ENCODE measurements around the gene FAIM. TPM values are rescaled to one million over a fixed set of nuclear protein-coding genes. Genes with fewer than 3 reads are reported as not detected.

FAIM gene
- total RNA-seq (2014; rRNA removed; shearing (Covaris generic)) = 9.1 and 12.0 TPM in 2 replicates
- 29.2 and 29.7 TPM in 2 replicates for polyA plus RNA-seq (2016; fragmentation: Nextera tagmentation; extraction: Ambion mirVana)
- long read RNA-seq, transcript FAIM-204 (5 exons, 946 nt) = major isoform, 6 of 7 reads
- long read RNA-seq, partial matches to known transcripts = 0 of 7 reads
- long read RNA-seq, other reads (novel, unspliced or antisense) = 0 of 7 reads

- Mint-ChIP-seq H3K9me3 (peaks cover 12% of the 10 kb centered on the region), H3K4me3 (peak within 1 kb of the TSS; percentile 86), H3K27ac (peak within 1 kb of the TSS; percentile 34), H3K36me3 (ENCODE audit: low read depth) (peaks cover 8% of the 10 kb centered on the region), H3K27me3 (ENCODE audit: insufficient read depth, low read depth, poor library complexity) (peaks cover 21% of the 10 kb centered on the region), H3K4me1 (peaks cover 12% of the 10 kb centered on the region)
- Histone ChIP-seq H3K9me2 (ENCODE audit: insufficient read depth) (no peaks in the 10 kb centered on the region), H3K4me2 (peak within 1 kb of the TSS; percentile 87), H3K27ac (ENCODE audit: low read depth) (no peak within 1 kb of the TSS), H3K4me3 (peak within 1 kb of the TSS; percentile 82), H3K27me3 (ENCODE audit: insufficient read depth) (peaks cover 6% of the 10 kb centered on the region), H4K20me1 (replicated peaks; ENCODE audit: insufficient read depth) (no peaks in the 10 kb centered on the region), H3F3A (replicated peaks; ENCODE audit: low read depth) (0 out of 2 replicates have a peak, but pooled peaks cover 3% of the 10 kb centered on the region), H3K79me2 (replicated peaks; ENCODE audit: insufficient read depth) (no peaks in the 10 kb centered on the region), H2AFZ (peak within 1 kb of the TSS; percentile 97), H3K36me3 (ENCODE audit: insufficient read depth) (no peaks in the 10 kb centered on the region), H3K4me1 (ENCODE audit: insufficient read depth) (peaks cover 14% of the 10 kb centered on the region)
- TF ChIP-seq POLR2AphosphoS5 (IDR thresholded peaks at IDR 0.05; ENCODE audit: low read depth) (peak; percentile 16; the same call in 1 of the 2 replicates), NANOG (IDR thresholded peaks at IDR 0.05; ENCODE audit: borderline replicate concordance) (no peak)
- peak; percentile 83 for ATAC-seq
- DNase-seq (ENCODE audit: low spot score) = peak; percentile 78
Measured at GRCh38 chr3:138608322-138609135, at the start of gene FAIM. TSS of gene FAIM (plus strand) at chr3:138608771. CDS start at chr3:138619727, 10,956 bp downstream.

- Mint-ChIP-seq H3K27me3 (ENCODE audit: insufficient read depth, low read depth, poor library complexity) (no peaks in the 10 kb centered on the region), H3K4me1 (peaks cover 6% of the 10 kb centered on the region; the same call in 1 of the 3 replicates), H3K27ac (no peak overlapping the region), H3K36me3 (ENCODE audit: low read depth) (peaks cover 70% of the 10 kb centered on the region), H3K9me3 (peaks cover 49% of the 10 kb centered on the region), H3K4me3 (no peak overlapping the region)
- ATAC-seq (no peak), DNase-seq (ENCODE audit: low spot score) (no peak)
- Histone ChIP-seq H4K20me1 (replicated peaks; ENCODE audit: insufficient read depth) (no peaks in the 10 kb centered on the region), H3K79me2 (replicated peaks; ENCODE audit: insufficient read depth) (peaks cover 4% of the 10 kb centered on the region; the same call in 1 of the 2 replicates), H3K9me2 (ENCODE audit: insufficient read depth) (no peaks in the 10 kb centered on the region), H3K36me3 (ENCODE audit: insufficient read depth) (0 out of 2 replicates have a peak, but pooled peaks cover 4% of the 10 kb centered on the region), H3F3A (replicated peaks; ENCODE audit: low read depth) (no peaks in the 10 kb centered on the region), H3K4me2 (no peak overlapping the region), H3K27me3 (ENCODE audit: insufficient read depth) (no peaks in the 10 kb centered on the region), H3K4me1 (ENCODE audit: insufficient read depth) (no peaks in the 10 kb centered on the region), H2AFZ (no peak overlapping the region), H3K27ac (ENCODE audit: low read depth) (no peak overlapping the region), H3K4me3 (no peak overlapping the region)
- TF ChIP-seq EZH2phosphoT487 (IDR thresholded peaks at IDR 0.05; ENCODE audit: unreplicated experiment) (no peak), STAT1 (IDR thresholded peaks at IDR 0.05; ENCODE audit: unreplicated experiment) (no peak), CREB1 (CRISPR knock-in tag; IDR thresholded peaks at IDR 0.05; ENCODE audit: low read depth) (no peak), ZNF462 (CRISPR knock-in tag; IDR thresholded peaks at IDR 0.05) (no peak), ZNF331 (CRISPR knock-in tag; IDR thresholded peaks at IDR 0.05; ENCODE audit: low read depth) (no peak), EZH2 (IDR thresholded peaks at IDR 0.05; ENCODE audit: low read depth, unreplicated experiment) (no peak)
Measured at GRCh38 chr3:138559134-138559533, 49.4 kb upstream of the FAIM start.

All from GM23338 (cell line).